Ovary (tissue), 3 donors: Measurements from ENCODE around the gene ITLN2.

Experiments
- CTCF ChIP-seq, 3 donors: fragments of 450-650 bp in 2 of 3; fragments of 200-600 bp in 1 of 3; IDR thresholded peaks; one replicate each; pipeline versions ENCODE4 v1.5.1 to v1.8.0; 2016 to 2022; ENCODE audit warnings: antibody characterized with exemption in 3 of 3, mild to moderate bottlenecking in 1 of 3
- EP300 ChIP-seq: sonication (generic); formaldehyde crosslinking; IDR thresholded peaks from one replicate; pipeline ENCODE4 v1.6.1; 2017; ENCODE audit warnings: antibody characterized with exemption
- POLR2A ChIP-seq: fragments of 450-650 bp; IDR thresholded peaks from one replicate; pipeline ENCODE4 v1.6.1; 2017; ENCODE audit warnings: antibody characterized with exemption, mild to moderate bottlenecking, moderate library complexity
- donor health status: DM: no; HTN: no; CAD: no.

- no peak for TF ChIP-seq CTCF (IDR thresholded peaks at IDR 0.05)
- no peak for TF ChIP-seq POLR2A
- no peak for TF ChIP-seq EP300
These were observed 46.6 kb downstream of the ITLN2 start for GRCh38 chr1:160907976-160908375.
